HG02852 (cell line): ENCODE data around the gene CMIP.
"Not testable (repeated sequence)": the region's sequence is repeated elsewhere in the genome, so short reads cannot be mapped to it uniquely, and the experiment has no call there.

ENCODE experiments used
- ATAC-seq: cut with Tn5 transposase; IDR thresholded peaks from one replicate; pipeline ENCODE4 v1.9.1; 2021; ENCODE audit warnings: mild to moderate bottlenecking, moderate library complexity; ENCODE audit not compliant: unreplicated experiment

CMIP gene

DNA sequence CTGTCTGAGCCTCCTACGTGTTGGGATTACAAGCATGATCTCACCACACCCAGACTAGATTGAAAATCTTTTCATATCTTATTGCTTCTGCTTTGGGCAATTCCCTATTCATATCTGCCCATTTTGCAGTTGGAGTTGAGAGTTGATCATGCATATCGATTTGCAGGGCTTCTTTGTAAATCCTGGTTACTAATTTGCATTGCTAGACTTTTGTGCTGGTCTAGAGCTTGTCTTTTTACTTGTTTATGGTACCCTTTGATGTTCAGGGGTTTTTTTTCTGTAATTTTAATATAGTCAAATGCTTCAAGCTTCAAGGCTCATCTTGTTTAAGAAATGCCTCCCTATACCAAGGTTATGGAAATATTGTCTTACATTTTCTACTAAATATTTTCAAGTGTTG lies 23.5 kb upstream of the CMIP start:
- ATAC-seq, result no peak

DNA sequence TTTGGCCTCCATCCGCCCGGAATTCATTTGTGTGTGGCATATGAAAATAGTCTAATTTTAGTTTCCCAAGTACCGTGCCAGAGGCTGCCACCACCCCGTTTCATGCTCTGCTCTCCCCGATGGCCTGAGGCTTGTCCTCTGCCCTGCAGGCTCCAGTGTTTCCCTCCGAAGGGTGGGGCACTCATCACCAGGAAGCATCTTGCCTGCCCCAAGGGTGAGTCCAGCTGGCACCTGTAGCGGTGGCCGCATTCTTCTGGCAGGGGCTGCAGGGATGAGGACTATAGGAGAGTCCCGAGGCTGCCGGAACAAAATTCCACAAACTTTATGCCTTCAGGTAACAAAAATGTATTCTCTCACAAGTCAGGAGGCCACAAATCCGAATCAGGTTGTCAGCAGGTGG lies 23.1 kb upstream of the CMIP start:
- ATAC-seq, result no peak

DNA sequence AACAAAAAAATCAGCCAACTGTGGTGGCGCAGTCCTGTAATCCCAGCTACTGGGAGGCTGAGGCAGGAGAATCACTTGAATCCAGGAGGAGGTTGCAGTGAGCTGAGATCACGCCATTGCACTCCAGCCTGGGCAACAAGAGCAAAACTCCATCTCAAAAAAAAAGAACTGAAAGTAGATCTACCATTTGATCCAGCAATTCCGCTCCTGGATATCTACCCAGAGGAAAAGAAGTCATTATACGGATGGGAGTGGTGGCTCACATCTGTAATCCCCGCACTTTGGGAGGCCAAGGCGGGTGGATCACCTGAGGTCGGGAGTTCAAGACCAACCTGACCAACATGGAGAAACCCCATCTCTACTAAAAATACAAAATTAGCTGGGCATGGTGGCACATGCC lies 22.5 kb upstream of the CMIP start:
- ATAC-seq, result not testable (repeated sequence)

DNA sequence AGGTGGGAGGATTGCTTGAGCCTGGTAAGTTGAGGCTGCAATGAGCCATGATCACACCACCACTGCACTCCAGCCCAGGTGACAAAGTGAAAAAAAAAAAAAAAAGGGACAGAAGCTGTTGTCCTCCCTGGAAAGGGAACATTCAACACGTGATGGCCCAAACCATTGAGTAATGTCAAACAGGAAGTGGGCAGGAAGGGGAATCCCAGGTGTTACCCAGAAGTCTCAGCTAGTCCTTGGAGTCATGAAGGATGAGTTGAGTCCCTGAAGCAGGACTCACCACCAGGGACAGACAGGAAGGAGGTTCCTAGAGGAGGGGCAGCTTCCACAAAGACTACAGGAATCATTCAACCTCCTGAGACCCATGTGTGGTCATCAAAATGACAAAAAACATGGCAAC lies 19.8 kb upstream of the CMIP start:
- ATAC-seq, result peak; percentile 61

DNA sequence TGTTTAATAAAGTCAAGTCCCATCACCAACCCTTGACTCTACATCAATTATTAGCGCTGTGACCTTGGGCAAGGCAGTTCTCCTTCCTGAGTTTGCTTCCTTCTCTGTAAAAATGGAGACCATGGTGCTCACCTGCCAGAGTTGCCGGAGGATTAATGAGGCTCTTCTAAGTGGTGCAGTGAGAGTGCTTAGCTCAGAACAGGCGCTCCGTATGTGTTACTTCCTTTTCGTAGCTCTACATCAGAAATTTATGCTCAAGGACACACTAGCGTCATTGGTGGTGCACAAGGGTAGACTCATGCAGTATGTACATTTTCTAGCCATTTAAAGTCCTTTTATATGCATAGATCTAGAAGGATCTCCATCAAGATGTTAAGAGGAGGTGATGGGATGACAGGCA lies 17.4 kb upstream of the CMIP start:
- no peak for ATAC-seq

DNA sequence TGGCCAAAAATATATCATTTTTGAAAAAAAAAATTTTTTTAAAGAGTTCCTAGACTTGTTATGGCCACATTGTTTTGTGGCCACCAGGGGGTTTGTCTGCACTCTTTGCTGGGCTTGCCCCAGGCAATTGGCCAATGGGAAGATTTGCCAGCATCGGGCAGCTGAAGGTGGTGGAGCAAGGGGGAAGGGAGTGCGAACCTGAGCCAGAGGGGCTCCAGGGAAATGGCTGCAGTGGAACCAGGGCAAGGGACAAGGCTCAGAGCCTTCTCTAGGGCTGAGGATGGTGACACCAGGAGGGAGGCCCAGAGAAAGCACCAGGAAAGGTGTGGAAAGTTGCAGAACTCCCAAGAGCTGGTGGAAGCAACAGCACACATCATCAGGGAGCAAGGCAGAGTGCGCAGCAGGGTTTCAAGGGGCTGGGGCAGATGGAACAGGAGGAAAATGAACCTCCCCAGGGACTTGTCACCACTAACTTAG lies 15.5 kb upstream of the CMIP start:
- no peak for ATAC-seq

DNA sequence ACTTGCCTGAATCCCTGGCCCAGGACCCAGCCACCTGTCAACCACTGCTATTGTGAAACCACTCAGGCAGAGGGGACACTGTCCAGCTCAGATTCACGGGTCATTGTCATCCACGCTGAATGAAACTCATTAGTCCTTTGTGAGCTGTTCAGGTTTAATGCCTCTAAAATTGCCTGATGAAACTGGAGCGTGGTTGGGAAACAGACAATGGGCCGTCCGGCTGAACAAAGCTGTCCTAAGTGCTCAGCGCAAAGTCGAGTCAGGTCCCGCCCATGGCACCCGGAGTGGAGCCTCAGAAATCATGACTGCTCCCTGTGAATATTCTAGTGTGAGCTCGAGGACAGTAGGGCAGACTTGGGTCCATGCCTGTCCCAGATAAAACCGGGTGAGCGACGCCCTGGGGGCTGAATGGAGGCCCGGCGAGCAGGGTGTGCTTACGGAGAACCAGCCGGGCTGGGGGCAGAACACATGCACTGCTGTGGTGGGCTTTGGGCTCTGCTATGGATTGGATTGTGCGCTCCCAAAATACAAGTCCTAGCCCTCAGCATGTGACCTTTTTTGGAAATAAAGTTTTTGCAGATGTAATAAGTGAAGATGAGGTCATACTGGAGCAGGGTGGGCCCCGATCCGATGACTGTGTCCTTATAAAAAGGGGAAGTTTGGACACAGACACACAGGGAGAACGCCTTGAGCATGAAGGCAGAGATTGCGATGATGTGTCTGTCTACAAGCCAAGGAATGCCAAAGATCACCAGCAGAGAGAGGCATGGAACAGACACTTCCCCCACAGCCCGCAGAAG lies 12.9 kb upstream of the CMIP start:
- peak; percentile 43 for ATAC-seq

DNA sequence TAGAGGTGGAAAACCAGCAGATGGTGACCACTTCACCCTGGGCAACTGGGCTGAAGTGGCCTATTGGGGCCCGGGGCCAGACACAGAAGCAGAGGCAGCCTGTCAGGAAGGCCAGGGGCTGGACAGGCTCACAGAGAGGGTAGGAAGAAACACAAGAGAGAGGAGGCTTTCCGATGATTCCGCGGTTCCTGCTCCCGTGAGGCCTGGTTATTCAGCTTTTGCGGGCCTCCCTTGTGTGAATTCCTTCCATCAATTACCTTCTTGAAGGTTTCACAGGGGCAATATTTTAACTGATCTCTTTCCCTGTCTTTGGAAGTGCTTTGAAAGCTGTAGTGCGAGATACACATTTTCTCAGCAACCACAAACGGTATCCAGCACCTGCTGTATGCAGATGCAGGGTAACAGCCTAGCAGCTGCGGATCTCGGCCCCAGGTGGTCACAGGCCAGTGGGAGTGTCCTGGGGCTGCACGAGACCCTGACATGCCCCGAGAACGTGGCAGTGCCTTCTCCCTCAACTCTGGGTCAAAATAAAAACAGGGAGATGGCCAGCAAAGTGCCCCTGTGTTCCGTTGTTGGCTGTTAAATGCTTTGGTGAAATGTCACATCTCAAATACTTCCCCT lies 11.6 kb upstream of the CMIP start:
- no peak for ATAC-seq

DNA sequence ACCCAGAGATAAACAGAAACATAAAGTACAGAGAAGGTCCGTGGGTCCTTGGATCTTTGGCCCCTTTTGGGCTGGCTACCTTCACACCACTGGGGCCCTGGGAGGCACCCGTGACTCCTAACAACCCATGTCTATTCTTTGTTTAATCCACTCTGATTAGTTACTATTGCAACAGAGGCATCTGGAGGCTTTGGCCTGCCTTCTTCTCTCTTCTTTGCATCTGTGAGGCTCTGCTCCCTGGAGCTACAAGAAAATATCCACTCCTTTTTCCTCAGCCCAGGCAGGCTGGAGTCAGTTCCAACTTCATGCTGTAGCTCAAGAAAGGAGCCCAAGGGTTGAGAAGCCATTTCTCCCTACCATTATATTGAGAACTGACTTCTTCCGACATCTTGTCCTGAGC lies 9.5 kb upstream of the CMIP start:
- no peak for ATAC-seq

DNA sequence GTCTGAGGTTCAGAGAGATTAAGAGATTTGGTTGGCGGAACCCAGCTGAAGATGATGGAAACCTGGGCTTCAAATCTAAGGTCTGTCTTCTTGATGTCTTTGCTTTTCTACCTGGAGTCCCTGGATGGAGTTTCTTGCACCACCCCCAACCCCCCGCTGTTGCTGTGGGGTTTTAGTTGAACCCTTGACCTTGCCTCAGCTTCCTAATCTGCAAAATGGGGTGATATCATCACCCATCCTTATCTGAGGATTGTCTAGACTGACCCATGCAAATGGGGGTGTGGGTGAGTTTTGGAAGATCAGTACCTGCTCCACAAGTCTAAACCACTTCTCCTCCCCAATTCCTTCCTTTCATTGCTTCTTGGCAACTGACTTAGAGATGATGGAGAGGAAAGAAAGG lies 9.0 kb upstream of the CMIP start:
- ATAC-seq, result no peak

DNA sequence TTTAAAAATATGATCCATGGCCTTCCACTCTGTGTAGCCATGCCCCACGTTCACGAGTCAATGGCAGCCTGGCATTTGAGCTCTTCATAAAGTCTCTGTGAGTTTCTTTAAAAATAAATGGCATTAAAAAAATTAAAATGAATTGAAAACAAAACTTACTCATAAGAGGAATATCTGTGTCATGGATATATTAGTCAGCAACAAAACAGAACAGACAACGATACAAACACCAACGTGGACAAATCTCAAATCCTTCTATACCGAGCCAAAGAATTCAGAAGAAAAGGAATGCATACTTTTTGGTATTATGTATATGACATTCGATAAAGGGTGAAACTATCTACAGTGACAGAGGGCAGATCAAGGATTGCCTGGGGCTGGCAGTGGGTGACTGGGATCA lies 8.2 kb upstream of the CMIP start:
- ATAC-seq, result no peak

DNA sequence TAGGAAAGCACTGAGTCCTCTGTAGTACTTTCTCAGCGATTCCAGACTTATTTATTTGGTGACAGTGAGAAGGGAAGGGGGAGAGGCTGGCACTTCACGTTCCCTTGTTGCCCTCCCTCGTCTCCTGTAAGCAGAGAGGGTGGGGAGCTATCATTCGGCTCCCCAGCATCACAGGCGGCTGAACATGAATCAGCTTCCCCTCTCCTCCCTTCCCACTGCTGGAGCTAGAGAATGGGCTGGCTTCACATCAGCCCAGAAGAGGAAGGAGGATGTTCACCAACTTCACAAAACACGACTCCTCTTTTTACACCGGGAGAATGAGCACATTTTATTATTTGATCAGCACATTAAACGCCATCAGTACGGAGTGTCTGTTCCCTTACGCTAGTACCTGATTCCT lies 6.7 kb upstream of the CMIP start:
- ATAC-seq, result no peak

DNA sequence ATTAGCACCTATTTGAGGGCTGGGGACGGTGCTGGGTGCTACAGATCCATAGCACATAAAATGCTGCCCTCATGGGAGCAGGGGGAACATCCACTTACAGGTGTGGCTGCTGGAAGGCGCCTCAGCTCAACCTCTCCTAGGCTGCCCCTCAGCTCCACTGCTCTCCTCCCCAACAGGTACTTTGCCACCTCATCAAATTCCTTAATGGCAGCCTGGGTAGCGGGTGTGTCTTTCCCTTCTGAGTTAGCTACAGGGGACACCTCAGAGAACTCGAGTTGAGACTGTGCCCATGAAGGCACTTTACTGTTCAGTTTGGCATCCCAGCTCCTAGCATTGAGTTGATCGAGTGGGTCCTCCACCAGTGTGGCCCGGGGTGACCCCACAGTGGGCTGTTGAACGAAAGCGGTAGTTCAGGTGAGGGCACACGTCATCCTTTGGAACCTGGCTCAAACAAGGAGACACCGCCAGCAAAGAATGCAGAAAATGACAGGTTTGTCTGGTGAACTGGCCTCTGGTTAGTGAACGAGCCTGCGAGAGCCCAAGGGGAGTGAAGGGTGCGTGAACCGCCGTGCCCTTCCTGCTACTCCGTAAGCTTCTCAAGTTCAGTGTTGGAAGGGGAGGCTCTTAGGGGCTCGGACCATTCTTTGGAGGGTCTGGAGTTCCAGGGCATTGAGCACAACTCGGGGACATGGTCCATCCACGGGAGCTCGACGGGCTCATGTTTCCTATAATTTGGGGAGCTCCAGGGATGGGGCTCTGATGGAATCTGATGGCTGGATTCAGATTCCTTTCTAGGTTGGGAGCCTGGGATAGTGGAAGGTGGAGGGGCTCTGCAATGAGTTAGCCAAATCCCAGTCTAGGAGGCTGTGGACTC lies 3.5 kb upstream of the CMIP start:
- ATAC-seq, result no peak

DNA sequence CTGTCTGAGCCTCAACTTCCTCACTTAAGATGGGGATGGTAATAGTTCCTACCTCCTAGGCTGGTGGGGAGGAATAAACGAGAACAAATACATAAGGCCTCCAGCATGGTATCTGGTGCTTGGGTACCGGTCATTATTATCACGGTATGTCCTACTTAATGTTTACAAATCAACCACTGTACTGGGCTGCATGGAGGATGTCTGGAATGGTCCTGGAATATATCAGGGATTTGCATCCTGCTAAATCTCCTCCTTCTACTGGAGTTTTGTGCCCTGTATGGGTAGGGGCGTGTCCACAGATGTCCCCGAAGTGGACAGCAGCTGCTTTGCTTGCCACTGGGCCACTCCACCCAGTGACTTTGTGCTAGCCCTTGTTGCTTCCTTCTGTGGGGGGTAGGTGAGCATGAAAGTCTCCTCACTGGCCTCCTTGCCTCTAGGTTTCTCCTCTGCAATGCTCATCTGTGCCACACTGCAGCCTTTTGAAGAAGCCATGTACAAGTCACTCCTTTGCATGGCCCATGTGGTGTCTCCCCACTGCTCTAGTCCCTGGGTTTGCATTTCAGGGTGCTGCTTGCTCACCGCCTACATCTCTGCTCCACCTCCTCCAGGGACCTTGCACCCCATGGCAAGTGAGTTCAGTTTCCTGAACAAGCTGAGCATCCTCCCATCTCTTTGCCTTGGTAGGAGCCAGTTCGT lies 2.2 kb upstream of the CMIP start:
- ATAC-seq, result no peak

DNA sequence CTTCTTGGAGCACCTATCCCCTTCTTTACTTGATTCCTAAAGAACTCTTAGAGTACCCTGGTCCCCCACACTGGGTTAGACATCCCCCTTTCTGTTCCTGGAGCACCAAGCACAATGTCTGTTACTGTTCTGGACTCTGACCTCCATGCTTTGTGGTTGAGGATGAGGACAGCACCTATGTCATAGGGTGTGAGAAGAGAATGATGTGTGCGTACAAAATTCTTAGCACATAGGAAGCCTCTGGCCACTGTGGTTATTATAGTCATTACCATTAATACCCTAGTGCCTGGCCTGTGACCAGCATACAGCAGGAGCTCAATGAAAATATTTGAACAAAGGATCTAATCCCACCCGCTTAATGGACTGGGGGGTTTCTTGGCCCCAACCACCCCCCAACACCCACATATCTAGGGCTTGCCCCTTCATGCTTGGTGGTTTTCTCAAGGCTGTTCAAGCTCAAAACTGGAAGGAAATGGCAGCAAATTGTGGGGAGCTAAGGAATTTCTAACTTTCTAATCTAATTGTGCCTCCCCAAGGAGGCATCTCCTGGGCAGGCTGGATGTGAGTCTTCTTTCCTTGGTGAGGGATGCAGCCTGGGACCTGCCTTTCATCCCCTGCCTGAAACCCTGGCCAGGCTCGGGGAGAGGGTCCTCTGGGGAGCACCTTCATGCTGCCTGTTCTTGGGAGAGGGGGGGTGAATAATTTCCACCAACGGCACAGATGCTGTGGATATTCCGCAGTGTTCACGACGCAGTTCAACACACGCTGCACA lies 1.5 kb upstream of the CMIP start:
- no peak for ATAC-seq

DNA sequence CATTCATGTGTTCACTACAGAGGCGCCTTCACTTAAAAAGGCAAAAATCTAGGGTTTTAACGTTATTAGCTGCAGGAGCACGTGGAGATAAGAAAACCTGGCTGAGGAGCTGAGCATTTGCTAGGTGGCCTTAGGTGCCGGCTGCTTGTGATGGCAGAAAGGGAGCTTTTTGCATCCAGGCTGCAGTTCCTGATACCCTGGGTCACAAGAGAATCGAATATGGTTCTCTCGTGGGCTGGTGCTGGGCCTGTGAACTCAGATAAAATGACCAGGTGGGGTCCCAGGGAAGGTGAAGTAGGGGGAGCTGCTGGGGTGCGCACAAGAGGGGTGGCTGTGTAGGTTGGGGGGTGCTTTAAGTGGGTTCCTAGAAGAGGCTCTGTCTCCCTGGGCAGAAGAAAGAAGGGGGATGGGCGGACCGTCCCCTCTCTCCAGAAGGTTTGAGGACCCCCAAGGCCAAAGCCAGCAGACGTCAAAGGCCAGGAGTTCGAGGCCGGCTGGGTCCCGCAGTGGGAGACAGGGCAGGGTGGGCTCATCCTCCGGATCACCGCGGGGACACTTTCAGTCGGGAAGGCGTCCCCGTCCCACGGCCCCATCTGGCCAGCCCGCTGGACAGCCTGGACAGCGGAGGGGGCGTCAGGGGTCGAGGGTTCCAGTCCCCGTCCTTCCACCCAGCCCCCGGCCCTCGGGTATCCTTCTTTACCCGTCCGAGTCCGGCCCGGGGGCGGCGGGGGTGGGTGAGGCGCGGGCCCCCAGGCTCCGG lies 740 bp upstream of the CMIP start:
- no peak for ATAC-seq

DNA sequence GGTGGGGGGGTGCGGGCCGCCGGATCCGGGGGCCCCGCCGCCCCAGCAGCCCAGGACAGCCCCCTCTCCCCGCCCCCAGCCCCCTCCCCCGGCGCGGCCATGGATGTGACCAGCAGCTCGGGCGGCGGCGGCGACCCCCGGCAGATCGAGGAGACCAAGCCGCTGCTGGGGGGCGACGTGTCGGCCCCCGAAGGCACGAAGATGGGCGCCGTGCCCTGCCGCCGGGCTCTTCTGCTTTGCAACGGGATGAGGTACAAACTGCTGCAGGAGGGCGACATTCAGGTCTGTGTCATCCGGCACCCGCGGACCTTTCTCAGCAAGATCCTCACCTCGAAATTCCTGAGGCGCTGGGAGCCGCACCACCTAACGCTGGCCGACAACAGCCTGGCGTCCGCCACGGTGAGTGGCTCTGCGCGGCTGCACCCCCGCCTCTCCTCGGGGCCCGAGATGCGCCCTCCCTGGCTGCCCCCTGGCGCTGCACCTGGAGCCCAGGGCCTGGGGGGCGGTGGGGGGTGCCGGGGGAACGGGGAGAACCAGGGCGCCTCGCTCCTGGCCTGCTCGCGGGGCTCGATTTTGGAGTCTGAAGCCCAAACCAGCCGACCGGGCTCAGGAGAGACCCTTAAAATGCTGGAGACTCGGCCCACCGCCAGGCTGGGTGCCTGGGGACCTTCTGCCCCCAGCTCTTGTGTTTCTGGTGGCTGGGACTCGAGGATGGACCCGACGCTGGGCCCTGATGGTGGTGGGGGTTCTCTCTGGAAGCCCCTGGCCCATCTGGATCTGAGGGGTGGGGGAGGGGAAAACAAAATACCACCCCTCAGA lies 744 bp downstream of the CMIP start:
- ATAC-seq, result peak; percentile 30

DNA sequence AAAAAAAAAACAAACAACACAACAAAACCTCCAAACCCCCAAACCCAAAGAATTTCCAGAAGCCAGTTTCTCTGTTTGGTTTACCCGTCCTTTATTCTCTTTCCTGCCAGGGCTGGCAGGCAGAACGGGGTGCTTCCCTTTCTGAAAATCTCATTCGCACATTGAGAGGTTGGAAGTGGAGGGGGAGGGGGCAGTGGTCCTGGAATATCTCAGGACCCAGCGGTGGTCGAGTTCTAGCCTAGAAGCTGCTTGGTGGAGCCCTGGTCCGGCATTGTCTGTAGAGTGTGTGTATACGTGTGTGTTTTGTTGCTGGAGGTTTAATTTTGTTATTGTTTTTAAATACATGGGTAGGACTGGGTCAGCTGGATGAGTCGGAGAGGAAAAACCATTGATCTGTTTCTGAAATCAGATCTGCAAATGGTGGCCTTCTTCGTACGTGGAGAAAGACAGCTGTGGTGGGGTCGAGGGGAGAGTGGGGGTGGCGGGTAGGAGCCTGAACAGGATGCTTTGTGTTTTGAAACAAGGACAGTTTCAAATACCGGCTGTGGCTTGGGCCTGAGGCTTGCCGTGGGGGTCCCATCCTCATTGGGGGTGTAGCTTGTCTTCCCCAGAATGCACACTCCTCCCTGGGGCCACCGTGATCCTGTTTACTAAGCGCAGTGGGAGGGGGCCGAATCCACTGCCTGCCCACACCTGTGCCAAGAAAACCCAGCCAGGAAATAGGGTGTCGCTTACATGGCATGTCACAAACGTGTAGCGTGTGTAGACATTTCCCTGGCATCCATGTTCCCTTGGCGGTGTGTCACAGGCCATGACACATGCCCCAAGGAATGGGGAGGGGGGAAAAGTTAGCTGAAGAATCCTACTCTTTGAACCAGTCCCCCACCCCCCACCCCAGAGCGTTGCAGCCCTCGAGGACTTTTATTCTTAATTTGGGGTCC lies 1.6 kb downstream of the CMIP start:
- no peak for ATAC-seq
